Measurements from ENCODE around the gene ZNF691.
"Not testable (repeated sequence)": the region's sequence is repeated elsewhere in the genome, so short reads cannot be mapped to it uniquely, and the experiment has no call there.

Gene ZNF691

DNA sequence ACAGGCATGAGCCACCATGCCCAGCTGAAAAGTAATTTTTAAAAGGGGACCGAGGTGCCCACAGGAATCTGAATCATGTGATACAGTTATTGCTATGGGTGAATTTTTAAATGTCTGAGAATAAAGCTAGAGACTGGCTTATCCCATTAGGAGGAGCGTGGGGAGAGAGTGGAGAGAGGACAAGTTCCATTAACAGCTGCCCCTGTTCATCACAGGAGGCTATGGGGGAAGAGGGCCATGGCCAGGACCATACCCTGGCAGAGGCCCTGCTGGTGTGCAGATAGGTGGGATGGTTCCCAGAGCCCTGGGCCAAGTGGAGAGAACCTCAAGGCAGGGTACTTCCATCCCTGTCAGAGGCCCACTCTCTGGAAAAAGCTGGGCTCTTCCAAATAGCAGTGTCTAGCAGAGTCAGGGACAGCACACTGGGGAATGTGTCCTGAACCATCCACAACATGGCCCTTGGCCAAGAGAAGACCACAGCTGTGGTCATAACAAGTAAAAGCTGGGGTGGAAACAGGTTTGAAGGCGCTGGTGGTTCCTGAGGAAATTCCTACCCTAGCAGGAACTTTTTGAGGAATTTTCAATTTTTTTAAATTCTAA is 13.7 kb upstream of the ZNF691 start:
- no peak for DNase-seq (ENCODE audit: low spot score)

DNA sequence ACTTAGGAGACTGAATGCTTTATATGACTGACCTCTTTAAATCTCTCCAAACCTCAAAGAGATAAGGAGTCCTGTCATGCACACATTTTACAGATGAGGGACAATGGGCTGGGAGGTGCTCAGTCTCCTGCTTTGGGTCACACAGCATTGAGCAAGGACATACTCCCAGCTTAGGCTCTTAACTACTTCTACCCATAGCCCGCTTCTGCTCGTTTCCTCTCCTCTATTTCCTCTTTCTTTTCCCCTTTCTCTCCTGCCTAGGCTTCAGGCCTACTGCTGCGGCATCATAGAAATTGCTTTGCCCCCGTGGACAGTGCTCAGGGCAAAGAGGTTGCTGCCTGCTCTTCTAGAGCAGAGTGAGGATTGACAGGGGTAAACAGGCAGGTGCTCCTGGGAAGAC is 12.4 kb upstream of the ZNF691 start:
- peak; percentile 45 for DNase-seq (ENCODE audit: low spot score)

DNA sequence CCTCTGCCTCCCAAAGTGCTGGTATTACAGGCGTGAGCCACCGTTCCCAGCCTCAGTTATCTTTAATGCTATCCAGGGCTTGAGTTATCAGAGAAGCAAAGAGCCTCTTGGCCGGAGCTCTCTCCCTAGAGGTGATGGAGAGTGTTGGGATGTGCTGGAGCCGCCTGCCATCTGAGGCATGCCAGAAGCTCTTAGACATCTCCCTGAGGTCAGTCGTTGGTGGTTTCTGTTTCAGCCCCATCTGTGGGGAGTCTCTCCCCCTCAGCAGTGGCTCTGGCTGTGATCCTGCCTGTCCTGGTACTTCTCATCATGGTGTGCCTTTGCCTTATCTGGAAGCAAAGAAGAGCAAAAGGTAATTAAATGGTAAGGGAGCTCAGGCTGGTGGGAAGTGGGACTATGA is 11.6 kb upstream of the ZNF691 start:
- DNase-seq (ENCODE audit: low spot score) = no peak

DNA sequence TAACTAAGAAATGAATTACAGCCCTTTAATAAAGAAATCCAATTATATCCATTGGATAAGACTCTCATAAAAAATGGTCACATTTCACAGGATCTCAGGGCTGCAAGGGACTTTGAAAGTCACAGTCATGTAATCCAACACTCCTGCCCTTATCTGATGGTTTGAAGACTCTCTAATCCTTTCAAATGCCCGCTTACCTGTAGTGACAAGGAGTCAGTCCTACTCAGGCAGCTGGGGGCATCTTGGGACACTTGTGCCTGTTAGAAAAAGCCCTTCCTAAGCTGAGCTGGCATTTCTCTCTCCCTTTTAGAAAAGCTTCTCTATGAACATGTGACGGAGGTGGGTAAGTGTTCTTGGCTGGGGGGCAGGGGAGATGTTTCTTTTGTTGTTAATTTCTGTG is 11.0 kb upstream of the ZNF691 start:
- DNase-seq (ENCODE audit: low spot score) = no peak

DNA sequence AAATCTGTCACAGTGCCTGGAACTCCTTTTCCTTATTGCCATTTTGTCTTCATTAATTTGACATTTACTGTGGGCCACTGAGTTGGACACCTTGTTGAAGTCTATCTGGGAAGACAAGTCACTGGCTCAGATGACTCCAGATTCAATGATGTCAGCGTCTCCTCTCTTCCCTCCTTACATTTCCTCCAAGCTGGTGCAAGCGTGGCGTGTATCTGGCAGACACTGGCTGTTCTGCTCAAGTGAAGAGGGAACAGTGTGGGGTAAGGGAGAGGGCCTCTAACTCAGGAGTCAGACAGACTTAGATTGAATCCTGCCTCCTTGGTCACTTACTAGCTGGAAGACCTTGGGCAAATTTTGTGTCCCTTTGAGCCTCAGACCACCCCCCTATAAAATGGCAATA is 8.7 kb upstream of the ZNF691 start:
- peak; percentile 27 for DNase-seq (ENCODE audit: low spot score)

DNA sequence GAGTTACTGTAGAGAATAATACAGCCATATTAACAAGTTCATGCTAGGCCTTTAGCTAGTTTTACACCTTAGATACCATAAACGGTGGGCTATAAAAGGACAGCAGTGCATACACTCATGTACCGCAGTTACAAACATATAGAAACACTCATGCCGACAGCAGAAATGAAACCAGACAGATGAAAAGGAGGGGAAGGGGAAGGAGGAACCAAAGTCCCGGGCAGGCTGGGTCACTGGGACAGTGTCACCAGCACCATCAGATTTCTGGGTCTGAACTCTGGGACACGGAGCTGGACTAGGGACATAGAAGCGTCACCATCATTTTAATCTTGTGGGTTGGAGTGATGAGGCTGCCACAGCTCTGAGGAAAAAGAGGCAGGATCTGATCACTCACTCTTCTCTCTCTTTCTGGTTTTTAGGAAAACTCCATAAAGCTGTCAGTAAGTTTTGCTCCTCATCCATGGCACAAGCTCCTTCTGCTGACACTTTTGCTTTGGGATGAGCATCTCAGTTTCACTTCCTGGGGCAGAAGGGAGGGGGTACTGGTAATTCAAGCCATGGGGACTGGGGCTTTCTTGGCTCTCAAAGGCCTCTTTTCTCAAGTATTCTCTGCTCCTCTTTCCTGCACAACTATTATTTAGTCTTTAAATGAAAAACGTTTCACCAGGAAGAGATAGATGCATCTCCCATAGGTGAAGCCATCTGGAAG is 7.8 kb upstream of the ZNF691 start:
- peak; percentile 59 for DNase-seq (ENCODE audit: low spot score)

DNA sequence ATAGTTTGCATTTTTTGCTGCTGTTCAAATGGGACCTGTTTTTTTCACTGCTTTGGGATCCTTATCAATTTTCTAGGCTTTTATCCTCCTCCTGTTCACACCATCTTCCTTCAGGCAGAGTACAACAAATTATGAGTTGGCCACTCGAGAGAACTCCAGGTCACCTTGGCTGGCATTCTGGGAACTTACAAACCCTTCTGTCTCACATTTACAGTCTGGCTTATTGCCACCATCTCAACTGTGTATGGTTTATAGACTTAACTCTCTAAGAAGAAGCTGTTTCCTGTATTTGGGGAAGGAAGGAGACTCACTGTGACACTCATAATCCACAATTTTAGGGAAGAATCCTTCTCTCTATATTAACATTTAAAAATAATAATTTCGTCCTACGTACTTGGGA is 5.4 kb upstream of the ZNF691 start:
- DNase-seq (ENCODE audit: low spot score) = no peak

DNA sequence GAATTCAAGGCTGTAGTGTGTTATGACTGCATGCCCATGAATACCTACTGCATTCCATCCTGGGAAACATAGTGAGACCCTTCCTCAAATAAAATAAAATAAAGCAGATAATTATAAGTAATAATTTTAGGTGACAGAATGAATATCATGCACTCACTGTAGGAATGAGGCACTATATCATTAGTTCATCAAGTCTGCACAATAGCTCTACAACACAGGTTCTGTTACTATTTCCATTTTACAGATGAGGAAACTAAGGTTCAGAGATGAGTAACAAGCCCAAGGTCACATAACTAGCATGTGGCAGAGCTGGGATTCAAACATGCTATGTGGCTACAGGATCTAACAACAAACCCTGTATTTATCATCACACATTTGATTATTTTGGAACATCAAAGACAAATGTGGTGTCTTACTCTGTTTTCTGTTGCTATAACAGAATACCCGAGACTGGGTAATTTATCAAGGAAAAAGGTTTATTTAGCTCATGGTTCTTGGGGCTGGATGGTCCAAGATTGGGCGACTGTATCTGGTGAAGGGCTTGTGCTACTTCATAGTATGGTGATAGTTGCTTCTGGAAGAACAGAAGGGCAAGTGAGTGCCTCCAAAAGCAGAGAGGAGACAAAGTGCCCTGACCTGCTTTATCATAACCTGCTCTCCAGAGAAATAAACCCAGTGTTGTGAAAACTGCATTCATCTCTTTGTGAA is 4.8 kb upstream of the ZNF691 start:
- DNase-seq (ENCODE audit: low spot score) = no peak

DNA sequence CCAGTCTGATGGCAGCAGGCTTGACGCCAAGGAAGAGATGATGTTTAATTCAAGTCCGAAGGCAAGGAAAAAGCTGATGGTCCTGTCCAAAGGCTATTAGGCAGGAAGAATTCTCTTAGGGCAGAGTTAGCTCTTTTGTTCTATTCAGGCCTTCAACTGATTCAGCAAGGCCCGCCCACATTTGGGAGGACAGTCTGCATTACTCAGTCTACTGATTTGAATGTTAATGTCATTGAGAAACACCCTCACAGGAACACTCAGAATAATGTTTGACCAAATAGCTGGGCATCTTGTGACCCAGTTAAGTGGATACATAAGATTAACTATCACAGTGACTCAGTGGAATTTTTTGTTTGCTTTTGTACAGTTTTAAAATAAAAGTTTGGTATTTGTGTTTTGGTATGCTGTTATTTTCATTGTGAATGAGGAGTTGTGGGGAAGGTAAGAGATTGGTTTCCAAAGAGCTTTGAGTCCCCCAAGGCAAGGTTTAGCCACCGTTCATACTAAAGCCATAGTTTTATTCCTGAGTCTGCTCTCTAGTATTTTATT is 1.7 kb upstream of the ZNF691 start:
- no peak for DNase-seq (ENCODE audit: low spot score)

DNA sequence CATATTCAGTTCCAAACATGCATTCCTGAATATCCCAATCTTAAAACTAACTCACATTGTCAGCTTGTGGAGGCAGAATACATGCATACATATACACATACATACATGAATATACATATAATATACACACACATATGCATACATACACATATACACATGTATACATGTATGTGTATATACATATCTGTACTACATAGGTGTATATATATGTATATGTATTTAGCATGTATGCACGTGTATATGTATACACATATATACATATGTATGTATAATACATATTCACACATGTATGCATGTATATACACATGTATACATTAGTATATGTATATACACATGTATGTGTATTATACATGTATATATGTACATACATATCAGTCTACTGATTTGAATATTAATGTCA is 1.2 kb upstream of the ZNF691 start:
- no peak for DNase-seq (ENCODE audit: low spot score)

DNA sequence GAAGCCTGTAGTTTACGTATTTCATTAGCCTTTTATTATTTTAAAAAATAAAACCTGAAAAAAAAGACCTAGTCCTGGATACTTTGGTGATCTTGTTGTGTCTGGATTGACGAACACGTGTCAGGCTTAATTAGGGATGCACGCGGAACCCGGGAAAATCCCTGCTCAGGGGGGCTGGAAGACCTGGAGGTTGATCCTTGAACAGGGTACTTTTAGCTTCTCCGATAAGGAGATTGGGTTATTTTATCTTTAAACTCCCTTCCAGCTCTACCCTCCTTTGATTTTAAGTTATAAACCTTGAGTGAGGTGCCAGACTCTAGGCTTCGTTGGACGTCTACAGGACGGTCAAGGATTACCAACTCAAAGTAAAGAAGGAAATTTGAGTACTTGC is 552 bp upstream of the ZNF691 start:
- DNase-seq (ENCODE audit: low spot score) = peak; percentile 3

DNA sequence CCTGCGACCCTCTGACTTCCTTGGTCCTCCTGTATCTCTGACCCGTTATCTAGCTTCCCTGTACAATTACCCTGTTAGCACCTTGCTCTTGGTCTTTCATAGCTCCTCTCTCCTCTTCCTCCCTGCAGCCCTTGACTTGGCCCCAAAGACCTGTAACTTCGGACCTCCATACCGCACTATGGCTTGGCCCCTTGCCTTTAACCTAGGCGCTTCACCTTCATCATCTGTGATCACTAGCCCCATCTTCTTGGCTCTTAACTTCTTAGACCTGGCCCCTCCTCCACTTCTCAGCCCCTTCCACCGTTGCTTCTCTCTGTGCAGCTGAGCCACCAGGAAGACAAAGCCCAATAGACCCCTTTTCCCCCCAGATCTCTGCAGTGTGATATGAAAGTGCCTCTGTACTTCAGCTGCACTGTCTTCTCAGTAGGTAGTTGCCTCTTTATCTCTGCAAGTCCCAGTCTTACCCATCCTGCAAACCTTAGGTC is 740 bp downstream of the ZNF691 start:
- no peak for DNase-seq (ENCODE audit: low spot score)

DNA sequence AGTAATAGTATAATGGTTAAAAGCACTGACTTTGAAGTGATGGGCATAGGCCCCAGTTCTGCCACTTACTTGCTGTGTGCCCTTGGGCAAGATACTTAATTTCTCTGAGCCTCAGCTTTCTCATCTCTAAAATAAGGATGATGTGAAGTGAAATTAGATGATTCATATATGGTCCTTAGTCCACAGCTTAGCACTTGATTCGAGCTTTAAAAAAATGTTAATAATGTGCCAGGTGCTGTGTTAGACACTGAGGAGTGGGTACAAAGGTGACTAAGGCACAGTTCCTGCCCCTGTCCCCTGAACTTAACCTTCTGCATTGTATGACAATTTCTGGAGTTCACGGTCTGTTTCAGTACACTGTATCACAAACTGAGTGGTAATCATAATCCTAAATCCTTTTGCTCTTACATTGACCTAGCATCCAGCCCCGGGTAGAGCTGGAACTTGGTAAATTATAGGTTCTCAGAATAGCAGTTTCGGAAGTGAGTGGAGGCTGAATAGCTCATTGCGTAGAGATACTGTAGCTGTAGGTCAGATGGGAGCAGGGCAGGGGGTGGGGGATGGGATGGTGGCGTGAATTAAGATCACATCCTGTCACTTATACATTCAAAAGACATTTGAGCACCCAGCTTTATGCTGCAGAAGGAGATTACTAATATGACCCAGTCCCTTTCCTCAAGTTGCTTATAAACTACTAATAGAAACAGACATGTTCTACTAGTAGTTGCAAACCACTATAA is 1.5 kb downstream of the ZNF691 start:
- no peak for DNase-seq (ENCODE audit: low spot score)

DNA sequence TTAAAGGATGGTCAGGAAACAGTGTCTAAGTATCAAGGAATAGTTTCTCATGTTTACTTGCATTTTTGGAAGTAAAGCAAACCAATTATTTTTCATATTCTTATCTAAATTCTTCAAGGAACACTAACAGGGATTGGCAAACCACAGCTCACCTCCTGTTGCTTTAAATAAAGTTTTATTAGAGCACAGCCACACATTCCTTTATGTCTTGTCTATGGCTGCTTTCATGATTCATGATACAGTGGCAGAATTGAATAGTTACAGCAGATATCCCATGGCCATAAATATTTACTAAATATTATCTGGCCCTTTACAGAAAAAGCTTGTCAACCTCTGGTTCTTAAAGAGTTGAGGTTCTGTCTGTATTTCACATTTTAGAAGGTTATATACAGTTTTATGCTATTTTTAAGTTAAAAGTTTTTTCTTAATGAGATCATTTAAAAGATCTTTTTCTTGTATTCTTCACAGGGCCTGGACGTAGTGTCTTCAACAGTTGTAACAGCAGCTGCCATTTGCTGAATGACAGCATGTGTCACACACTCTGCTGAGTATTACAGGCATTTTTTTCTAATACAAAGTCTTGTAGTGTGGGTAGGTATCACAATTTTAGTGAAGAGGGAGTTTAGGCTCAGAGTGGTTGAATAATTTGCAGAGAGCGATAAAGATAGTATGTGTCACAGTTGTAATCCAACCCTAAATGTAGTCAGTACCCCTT is 2.6 kb downstream of the ZNF691 start:
- DNase-seq (ENCODE audit: low spot score) = no peak

DNA sequence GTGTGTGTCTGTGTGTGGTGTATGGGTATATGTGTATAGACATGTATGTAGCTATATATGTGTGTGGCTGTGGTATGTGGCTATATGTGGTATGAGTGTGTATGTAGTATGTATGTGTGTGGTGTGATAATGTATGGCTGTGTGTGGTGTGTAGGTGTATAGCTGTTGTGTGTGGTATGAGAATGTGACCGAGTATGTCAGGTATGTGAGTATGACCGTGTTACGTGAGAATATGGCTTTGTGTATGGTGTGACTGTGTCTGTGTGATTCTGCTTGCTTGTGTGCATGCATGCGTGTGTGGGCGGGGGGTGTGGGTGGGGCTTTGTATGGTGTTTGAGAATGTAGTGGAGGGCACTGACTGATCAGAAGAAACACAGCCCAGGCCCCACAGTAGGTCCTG is 3.5 kb downstream of the ZNF691 start:
- no peak for DNase-seq (ENCODE audit: low spot score)

DNA sequence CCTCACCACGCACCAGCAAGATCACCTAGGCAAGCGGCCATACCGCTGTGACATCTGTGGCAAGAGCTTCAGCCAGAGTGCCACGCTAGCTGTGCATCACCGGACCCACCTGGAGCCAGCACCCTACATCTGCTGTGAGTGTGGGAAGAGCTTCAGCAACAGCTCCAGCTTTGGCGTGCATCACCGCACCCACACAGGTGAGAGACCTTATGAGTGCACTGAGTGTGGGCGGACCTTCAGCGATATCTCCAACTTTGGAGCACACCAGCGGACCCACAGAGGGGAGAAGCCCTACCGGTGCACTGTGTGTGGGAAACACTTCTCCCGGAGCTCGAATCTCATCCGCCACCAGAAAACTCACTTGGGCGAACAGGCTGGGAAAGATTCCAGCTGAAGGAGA is 5.0 kb downstream of the ZNF691 start:
- DNase-seq (ENCODE audit: low spot score) = no peak

DNA sequence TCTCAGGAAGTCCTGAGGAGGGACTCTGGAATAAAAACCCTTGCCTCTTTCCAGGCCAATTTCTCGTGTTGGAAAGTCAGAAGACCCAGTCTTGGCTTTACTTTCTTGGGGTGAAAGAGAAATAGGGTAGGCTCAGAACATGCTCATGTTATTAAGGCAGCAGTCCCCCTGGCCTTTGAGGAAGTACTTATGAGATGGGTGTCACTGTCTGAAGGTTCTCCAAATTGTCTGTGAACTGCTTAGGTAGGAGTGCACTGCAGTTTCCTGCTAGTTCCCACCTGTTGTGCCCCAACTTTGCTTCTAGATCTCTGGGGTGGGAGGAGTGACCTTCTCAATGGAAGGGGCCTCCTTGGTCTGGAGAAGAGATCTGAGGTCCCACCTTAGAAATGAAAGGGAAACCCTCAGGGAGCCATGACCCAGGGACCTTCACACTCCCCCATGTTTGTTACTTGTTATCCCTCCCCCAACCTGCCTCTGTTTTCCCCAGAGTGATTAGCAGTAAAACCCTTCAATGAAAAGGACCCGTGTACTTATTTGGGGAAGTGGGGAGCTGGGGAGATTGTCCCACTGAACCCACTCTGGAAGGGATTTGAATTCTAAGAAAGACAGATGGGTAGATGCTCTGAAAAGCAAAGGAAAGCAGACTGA is 5.7 kb downstream of the ZNF691 start:
- DNase-seq (ENCODE audit: low spot score) = no peak

DNA sequence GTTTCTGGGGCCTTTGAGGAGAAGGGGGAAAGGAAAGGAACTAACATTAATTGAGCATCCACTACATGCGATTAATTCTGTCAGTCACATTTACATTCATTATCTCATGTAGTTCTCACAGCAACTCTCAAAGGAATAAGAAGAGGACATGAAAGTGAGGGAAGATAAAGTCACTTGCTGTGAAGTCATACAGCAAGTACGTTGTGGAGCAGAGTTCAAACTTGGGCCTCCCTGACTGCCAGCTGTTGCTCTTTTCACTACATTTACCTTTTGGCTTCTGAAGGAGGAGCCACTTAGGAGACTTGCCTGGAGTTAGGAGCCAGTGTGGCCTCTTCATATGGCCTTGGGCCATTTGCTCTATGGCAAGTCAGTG is 6.2 kb downstream of the ZNF691 start:
- DNase-seq (ENCODE audit: low spot score) = no peak

DNA sequence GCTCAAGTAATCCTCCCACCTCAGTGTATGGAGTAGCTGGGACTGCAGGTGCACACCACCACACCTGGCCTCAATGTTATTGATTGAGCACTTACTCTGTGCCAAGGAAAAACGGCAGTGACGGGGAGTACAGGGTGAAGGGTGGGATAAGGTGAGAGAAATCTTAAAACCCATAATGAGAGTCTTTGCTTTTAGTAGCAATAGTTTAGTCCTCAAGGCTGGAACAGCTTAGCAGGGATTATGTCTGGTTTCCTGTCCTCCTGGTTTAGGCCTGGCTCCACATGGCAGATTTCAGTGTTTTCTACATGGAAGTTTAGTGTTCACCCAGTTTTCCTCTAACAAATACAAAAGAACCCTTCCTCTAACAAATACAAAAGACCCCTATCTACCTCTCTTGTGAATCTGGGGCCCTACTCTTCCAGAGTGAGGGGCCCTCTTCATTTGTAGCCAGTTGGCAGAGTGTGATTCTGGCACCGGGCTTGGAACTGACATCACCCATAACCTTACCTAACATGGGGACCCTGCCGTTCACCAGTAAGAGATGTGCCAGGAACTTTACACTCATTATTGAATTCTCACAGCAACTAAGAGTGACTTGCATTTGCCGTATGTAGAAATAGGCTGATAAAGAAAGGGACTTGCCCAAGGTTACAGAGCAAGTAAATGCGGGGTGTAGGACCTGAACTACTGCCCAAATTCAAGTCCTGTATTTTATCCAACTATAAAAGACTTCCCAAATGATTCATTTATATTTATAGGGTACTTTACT is 6.9 kb downstream of the ZNF691 start:
- DNase-seq (ENCODE audit: low spot score) = no peak

DNA sequence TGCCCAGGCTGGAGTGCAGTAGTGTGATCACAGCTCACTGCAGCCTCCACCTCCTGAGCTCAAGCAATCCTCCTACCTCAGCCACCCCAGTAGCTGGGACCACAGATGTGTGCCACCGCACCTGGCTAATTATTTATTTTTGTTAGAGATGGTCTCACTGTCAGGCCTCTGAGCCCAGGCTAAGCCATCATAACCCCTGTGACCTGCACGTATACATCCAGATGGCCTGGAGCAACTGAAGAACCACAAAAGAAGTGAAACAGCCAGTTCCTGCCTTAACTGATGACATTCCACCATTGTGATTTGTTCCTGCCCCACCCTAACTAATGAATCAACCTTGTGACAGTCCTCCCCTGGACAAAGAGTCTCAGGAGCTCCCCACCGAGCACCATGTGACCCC is 10.1 kb downstream of the ZNF691 start:
- DNase-seq (ENCODE audit: low spot score) = not testable (repeated sequence)

Data from Ammon's horn (tissue), 1 donor.